WERI-Rb-1 (cell line): ENCODE measurements around the gene TERC.

Source experiments
- DNase-seq: peaks from one replicate; pipeline ENCODE4 v3.0.0-alpha.2; 2020
- H3K27ac ChIP-seq: fragments of 250-450 bp; sonication (Bioruptor Pico); 2 replicates; pipeline ENCODE4 v1.5.1; 2020; ENCODE audit warnings: mild to moderate bottlenecking, moderate library complexity
- H3K27me3 ChIP-seq: fragments of 250-450 bp; sonication (Bioruptor Pico); 2 replicates; pipeline ENCODE4 v1.5.1; 2021; ENCODE audit warnings: mild to moderate bottlenecking, low read depth, moderate library complexity; ENCODE audit not compliant: insufficient read depth, severe bottlenecking
- H3K36me3 ChIP-seq: fragments of 250-450 bp; sonication (Bioruptor Pico); 2 replicates; pipeline ENCODE4 v1.5.1; 2020; ENCODE audit warnings: mild to moderate bottlenecking, moderate library complexity
- H3K4me3 ChIP-seq: 2 replicates; pipeline ENCODE4 v1.5.1; 2011; ENCODE audit warnings: low read depth, mild to moderate bottlenecking, control low read depth, low read length
- H3K9me3 ChIP-seq: fragments of 250-450 bp; sonication (Bioruptor Pico); 2 replicates; pipeline ENCODE4 v1.5.1; 2021; ENCODE audit warnings: mild to moderate bottlenecking, moderate library complexity; ENCODE audit not compliant: severe bottlenecking
- TF ChIP-seq, protein P1 (sequence below): IDR thresholded peaks from 2 replicates; pipeline ENCODE4 v1.5.1; 2011; ENCODE audit warnings: low read depth, mild to moderate bottlenecking, control low read depth, inconsistent platforms, low read length

TERC gene

GRCh38 chr3:169751875-169752274 is 13.0 kb downstream of the TERC start:
- Histone ChIP-seq H3K36me3 (no peaks in the 10 kb centered on the region), H3K27me3 (no peaks in the 10 kb centered on the region), H3K27ac (no peak overlapping the region), H3K9me3 (no peaks in the 10 kb centered on the region), H3K4me3 (no peak overlapping the region)
- no peak for DNase-seq
- TF ChIP-seq, protein P1, sequence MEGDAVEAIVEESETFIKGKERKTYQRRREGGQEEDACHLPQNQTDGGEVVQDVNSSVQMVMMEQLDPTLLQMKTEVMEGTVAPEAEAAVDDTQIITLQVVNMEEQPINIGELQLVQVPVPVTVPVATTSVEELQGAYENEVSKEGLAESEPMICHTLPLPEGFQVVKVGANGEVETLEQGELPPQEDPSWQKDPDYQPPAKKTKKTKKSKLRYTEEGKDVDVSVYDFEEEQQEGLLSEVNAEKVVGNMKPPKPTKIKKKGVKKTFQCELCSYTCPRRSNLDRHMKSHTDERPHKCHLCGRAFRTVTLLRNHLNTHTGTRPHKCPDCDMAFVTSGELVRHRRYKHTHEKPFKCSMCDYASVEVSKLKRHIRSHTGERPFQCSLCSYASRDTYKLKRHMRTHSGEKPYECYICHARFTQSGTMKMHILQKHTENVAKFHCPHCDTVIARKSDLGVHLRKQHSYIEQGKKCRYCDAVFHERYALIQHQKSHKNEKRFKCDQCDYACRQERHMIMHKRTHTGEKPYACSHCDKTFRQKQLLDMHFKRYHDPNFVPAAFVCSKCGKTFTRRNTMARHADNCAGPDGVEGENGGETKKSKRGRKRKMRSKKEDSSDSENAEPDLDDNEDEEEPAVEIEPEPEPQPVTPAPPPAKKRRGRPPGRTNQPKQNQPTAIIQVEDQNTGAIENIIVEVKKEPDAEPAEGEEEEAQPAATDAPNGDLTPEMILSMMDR = no peak

DNA sequence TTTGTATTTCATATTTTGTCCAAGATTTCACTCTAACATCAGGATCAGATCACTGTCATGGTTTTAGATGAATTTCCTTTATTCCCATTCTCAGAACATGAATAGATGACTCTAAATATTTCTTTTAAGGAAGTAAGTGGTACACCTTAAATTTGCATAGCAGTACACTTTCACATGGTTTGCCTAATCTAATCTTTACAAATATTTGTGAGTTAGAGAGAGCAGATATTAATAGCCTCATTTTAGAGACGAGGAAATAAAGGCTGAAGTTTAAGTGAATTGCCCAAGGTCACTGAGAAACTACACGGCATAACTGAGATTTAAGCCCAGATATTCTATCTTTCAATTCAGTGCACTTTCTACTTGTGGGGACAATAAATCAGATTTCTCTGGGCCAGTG is 14.2 kb downstream of the TERC start:
- Histone ChIP-seq H3K27me3 (no peaks in the 10 kb centered on the region), H3K4me3 (no peak overlapping the region), H3K36me3 (no peaks in the 10 kb centered on the region), H3K9me3 (no peaks in the 10 kb centered on the region), H3K27ac (no peak overlapping the region)
- DNase-seq = no peak
- TF ChIP-seq, protein P1 = no peak

GRCh38 chr3:169748670-169749069 is 16.2 kb downstream of the TERC start:
- no peak overlapping the region for H3K27ac ChIP-seq
- TF ChIP-seq, protein P1 = no peak
- H3K36me3 ChIP-seq = no peaks in the 10 kb centered on the region
- H3K9me3 ChIP-seq = no peaks in the 10 kb centered on the region
- DNase-seq = no peak
- H3K27me3 ChIP-seq = no peaks in the 10 kb centered on the region
- H3K4me3 ChIP-seq = no peak overlapping the region

- TF ChIP-seq, protein P1 = no peak
- H3K9me3 ChIP-seq = no peaks in the 10 kb centered on the region
- H3K36me3 ChIP-seq = no peaks in the 10 kb centered on the region
- no peaks in the 10 kb centered on the region for H3K27me3 ChIP-seq
- H3K4me3 ChIP-seq = no peak overlapping the region
- no peak for DNase-seq
- no peak overlapping the region for H3K27ac ChIP-seq
Observed at GRCh38 chr3:169746924-169747323, 17.9 kb downstream of the TERC start.

- Histone ChIP-seq H3K27me3 (no peaks in the 10 kb centered on the region), H3K36me3 (no peaks in the 10 kb centered on the region)
Observed at GRCh38 chr3:169744366-169745054, 20.4 kb downstream of the TERC start.

More at GRCh38 chr3:169744366-169745054, 20.4 kb downstream of the TERC start:
- Histone ChIP-seq H3K27ac (no peak overlapping the region), H3K4me3 (no peak overlapping the region), H3K9me3 (no peaks in the 10 kb centered on the region)
- no peak for DNase-seq
- TF ChIP-seq, protein P1 = no peak
